K562 (cell line): ENCODE results near the gene TRMT2A. TPM values are rescaled to one million over a fixed set of nuclear protein-coding genes. Genes with fewer than 3 reads are reported as not detected.

ENCODE experiments used
- BDP1 ChIP-seq: IDR thresholded peaks from 3 replicates; pipeline ENCODE4 v1.6.1; 2011; ENCODE audit not compliant: insufficient read length, insufficient read depth
- DEAF1 ChIP-seq: fragments of 450-650 bp; formaldehyde crosslinking; IDR thresholded peaks from 2 replicates; pipeline ENCODE4 v1.4.0; 2020; ENCODE audit warnings: mild to moderate bottlenecking, moderate library complexity
- GABPB1 ChIP-seq: sonication (generic); formaldehyde crosslinking; IDR thresholded peaks from 2 replicates; pipeline ENCODE4 v1.8.0; 2022; ENCODE audit warnings: mild to moderate bottlenecking, missing genetic modification reagents
- GTF3C2 ChIP-seq: IDR thresholded peaks from 3 replicates; pipeline ENCODE4 v1.6.1; 2011; ENCODE audit warnings: borderline replicate concordance, mild to moderate bottlenecking, moderate library complexity; ENCODE audit not compliant: insufficient read length; ENCODE audit errors: extremely low read depth
- IFI16 ChIP-seq: fragments of 250-450 bp; sonication (Bioruptor Pico); IDR thresholded peaks from 2 replicates; pipeline ENCODE4 v2.1.2; 2022; ENCODE audit warnings: mild to moderate bottlenecking, inconsistent platforms
- JUND ChIP-seq, 2 experiments: IDR thresholded peaks; 2 replicates in 1 of 2; 3 replicates in 1 of 2; pipeline ENCODE4 v1.6.1; 2011; ENCODE audit warnings: borderline replicate concordance in 2 of 2, low read depth in 2 of 2, low read length in 2 of 2, improper control_type of control experiment in 1 of 2, missing biosample characterization in 1 of 2, missing genetic modification characterization in 1 of 2, missing genetic modification reagents in 1 of 2
- MNT ChIP-seq, 2 experiments: fragments of 450-650 bp; conservative IDR thresholded peaks; 2 replicates each; pipeline ENCODE4 v1.6.1; 2017; ENCODE audit warnings: mild to moderate bottlenecking in 2 of 2, moderate library complexity in 2 of 2
- SNRNP70 ChIP-seq: fragments of 200-400 bp; formaldehyde crosslinking; optimal IDR thresholded peaks from 2 replicates; pipeline ENCODE3; 2017; ENCODE audit warnings: low read depth, low read length
- TBP ChIP-seq: optimal IDR thresholded peaks from 2 replicates; pipeline ENCODE3; 2011; ENCODE audit warnings: low read depth, low read length, improper control_type of control experiment
- TCF3 ChIP-seq: sonication (generic); formaldehyde crosslinking; IDR thresholded peaks from 2 replicates; pipeline ENCODE4 v1.4.0; 2020; ENCODE audit warnings: mild to moderate bottlenecking, missing genetic modification reagents
- TGIF2 ChIP-seq: sonication (generic); formaldehyde crosslinking; IDR thresholded peaks from 2 replicates; pipeline ENCODE4 v1.8.1; 2022; ENCODE audit warnings: mild to moderate bottlenecking, missing genetic modification reagents, moderate library complexity
- THRB ChIP-seq: fragments of 450-650 bp; formaldehyde crosslinking; conservative IDR thresholded peaks from 2 replicates; pipeline ENCODE4 v1.4.0; 2022; ENCODE audit warnings: mild to moderate bottlenecking, missing genetic modification characterization
- ZBTB33 ChIP-seq: sonication (generic); formaldehyde crosslinking; IDR thresholded peaks from 2 replicates; pipeline ENCODE4 v1.8.1; 2023; ENCODE audit warnings: mild to moderate bottlenecking, missing genetic modification reagents
- ZC3H11A ChIP-seq: IDR thresholded peaks from 2 replicates; pipeline ENCODE4 v1.6.1; 2012; ENCODE audit warnings: low read depth, low read length, improper control_type of control experiment
- ZNF253 ChIP-seq: fragments of 250-450 bp; sonication (Bioruptor Pico); conservative IDR thresholded peaks from 2 replicates; pipeline ENCODE4 v1.6.1; 2021; ENCODE audit warnings: mild to moderate bottlenecking
- ZNF41 ChIP-seq: fragments of 250-450 bp; sonication (Bioruptor Pico); conservative IDR thresholded peaks from 2 replicates; pipeline ENCODE4 v1.4.0; 2020; ENCODE audit warnings: mild to moderate bottlenecking
- ZNF436 ChIP-seq: fragments of 250-450, 450-650 bp; sonication (Bioruptor Pico); formaldehyde crosslinking; IDR thresholded peaks from 2 replicates; pipeline ENCODE4 v1.7.0; 2020; ENCODE audit warnings: mild to moderate bottlenecking
- polyA plus RNA-seq, 8 experiments: library from polyadenylated mRNA; depleted of rRNA in 4 of 8; stranded (reverse) in 5 of 8; unstranded in 3 of 8; fragments of >200 nt; fragmentation: Nextera tagmentation in 2 of 8; fragmentation: Illumina TruSeq in 1 of 8; extraction: Ambion mirVana in 2 of 8; extraction: Trizol in 1 of 8; gene quantifications; 2 replicates each; pipeline versions ENCODE4 v1.2.1 to v1.2.3, GENCODE V29; 2011 to 2014; ENCODE audit warnings: inconsistent platforms in 1 of 8, missing spikeins in 1 of 8
- total RNA-seq, 7 experiments: library from RNA; depleted of rRNA in 6 of 7; stranded (reverse); fragments of >200 nt in 6 of 7; fragmentation: Illumina TruSeq in 2 of 7; extraction: Trizol in 2 of 7; gene quantifications; 2 replicates each; pipeline versions ENCODE4 v1.2.1 to v1.2.3, GENCODE V29; 2011 to 2021; ENCODE audit warnings: low replicate concordance in 1 of 7

Gene TRMT2A
- total and polyA plus RNA-seq, 9 of the 15 experiments (the other 6 are each of a cell fraction or from before 2014, with no cell fraction given) = 1.6 to 265 (median 140) TPM

- TF ChIP-seq ZBTB33 (CRISPR knock-in tag) (no peak), THRB (CRISPR knock-in tag) (no peak), GABPB1 (CRISPR knock-in tag) (no peak), ZC3H11A (no peak), GTF3C2 (no peak), JUND (IDR thresholded peaks at IDR 0.05; ENCODE audit: borderline replicate concordance, low read depth, low read length) (no peak), JUND (tag; IDR thresholded peaks at IDR 0.05; ENCODE audit: borderline replicate concordance, low read depth, low read length) (no peak), ZNF436 (CRISPR knock-in tag) (no peak), ZNF253 (CRISPR knock-in tag) (no peak), TBP (no peak), SNRNP70 (no peak), MNT (conservative IDR thresholded peaks at IDR 0.05) (no peak; a peak in 1 of 4 replicates), IFI16 (no peak; the same call in 1 of the 2 replicates), DEAF1 (CRISPR knock-in tag) (no peak), ZNF41 (CRISPR knock-in tag) (no peak), TGIF2 (CRISPR knock-in tag) (no peak), TCF3 (CRISPR knock-in tag) (no peak), BDP1 (no peak)
Observed at GRCh38 chr22:20131859-20132685, 15.0 kb upstream of the TRMT2A start (continued).
